ENCODE data around the gene SORT1. TPM values are rescaled to one million over a fixed set of nuclear protein-coding genes. Genes with fewer than 3 reads are reported as not detected.
A peak's percentile ranks its signal among the peaks of the same experiment; 100 is the strongest.

The SORT1 gene
- total and polyA plus RNA-seq, 2 of the 13 experiments (the other 11 are each of a cell fraction or from before 2014, with no cell fraction given): 32.4 to 93.0 TPM

GRCh38 chr1:109282952-109283747 lies 114.6 kb downstream of the SORT1 start, which contains the start of gene PSRC1 (continued):
- TF ChIP-seq HNF1A (IDR thresholded peaks at IDR 0.05; ENCODE audit: low read depth) (no peak), HNF1A (CRISPR knock-in tag; IDR thresholded peaks at IDR 0.05; ENCODE audit: borderline replicate concordance) (no peak), E2F2 (CRISPR knock-in tag; IDR thresholded peaks at IDR 0.05; ENCODE audit: borderline replicate concordance) (0 out of 2 replicates have a peak, but pooled peaks have one; percentile 19), ZNF33A (CRISPR knock-in tag; IDR thresholded peaks at IDR 0.05; ENCODE audit: borderline replicate concordance) (no peak), ZNF18 (CRISPR knock-in tag; IDR thresholded peaks at IDR 0.05; ENCODE audit: insufficient replicate concordance) (no peak), SP4 (CRISPR knock-in tag; IDR thresholded peaks at IDR 0.05) (peak; percentile 84), GATAD2A (CRISPR knock-in tag; IDR thresholded peaks at IDR 0.05) (peak; percentile 51; the same call in 1 of the 2 replicates), MAZ (IDR thresholded peaks at IDR 0.05; ENCODE audit: borderline replicate concordance, low read depth, low read length) (peak; percentile 94), MAZ (CRISPR knock-in tag; IDR thresholded peaks at IDR 0.05; ENCODE audit: low read depth) (peak; percentile 93), ETV5 (CRISPR knock-in tag; IDR thresholded peaks at IDR 0.05; ENCODE audit: borderline replicate concordance) (peak; percentile 98)
- TF ChIP-seq, protein P1, sequence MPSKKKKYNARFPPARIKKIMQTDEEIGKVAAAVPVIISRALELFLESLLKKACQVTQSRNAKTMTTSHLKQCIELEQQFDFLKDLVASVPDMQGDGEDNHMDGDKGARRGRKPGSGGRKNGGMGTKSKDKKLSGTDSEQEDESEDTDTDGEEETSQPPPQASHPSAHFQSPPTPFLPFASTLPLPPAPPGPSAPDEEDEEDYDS (CRISPR knock-in tag; IDR thresholded peaks at IDR 0.05): peak; percentile 84
- TF ChIP-seq, protein P2, sequence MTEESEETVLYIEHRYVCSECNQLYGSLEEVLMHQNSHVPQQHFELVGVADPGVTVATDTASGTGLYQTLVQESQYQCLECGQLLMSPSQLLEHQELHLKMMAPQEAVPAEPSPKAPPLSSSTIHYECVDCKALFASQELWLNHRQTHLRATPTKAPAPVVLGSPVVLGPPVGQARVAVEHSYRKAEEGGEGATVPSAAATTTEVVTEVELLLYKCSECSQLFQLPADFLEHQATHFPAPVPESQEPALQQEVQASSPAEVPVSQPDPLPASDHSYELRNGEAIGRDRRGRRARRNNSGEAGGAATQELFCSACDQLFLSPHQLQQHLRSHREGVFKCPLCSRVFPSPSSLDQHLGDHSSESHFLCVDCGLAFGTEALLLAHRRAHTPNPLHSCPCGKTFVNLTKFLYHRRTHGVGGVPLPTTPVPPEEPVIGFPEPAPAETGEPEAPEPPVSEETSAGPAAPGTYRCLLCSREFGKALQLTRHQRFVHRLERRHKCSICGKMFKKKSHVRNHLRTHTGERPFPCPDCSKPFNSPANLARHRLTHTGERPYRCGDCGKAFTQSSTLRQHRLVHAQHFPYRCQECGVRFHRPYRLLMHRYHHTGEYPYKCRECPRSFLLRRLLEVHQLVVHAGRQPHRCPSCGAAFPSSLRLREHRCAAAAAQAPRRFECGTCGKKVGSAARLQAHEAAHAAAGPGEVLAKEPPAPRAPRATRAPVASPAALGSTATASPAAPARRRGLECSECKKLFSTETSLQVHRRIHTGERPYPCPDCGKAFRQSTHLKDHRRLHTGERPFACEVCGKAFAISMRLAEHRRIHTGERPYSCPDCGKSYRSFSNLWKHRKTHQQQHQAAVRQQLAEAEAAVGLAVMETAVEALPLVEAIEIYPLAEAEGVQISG (CRISPR knock-in tag; IDR thresholded peaks at IDR 0.05): peak; percentile 91
